Left kidney (tissue), 2 donors: ENCODE results near the gene ZBTB49. TPM values are rescaled to one million over a fixed set of nuclear protein-coding genes. Genes with fewer than 3 reads are reported as not detected.

Source experiments
- DNase-seq: peaks from one replicate; pipeline ENCODE4 v3.0.0-alpha.2; 2013
- polyA plus RNA-seq: library from polyadenylated mRNA; unstranded; fragments of 120-200 nt; gene quantifications from one replicate; pipeline ENCODE4 v1.2.1, GENCODE V29; 2013; ENCODE audit not compliant: insufficient read length

ZBTB49 gene
- polyA plus RNA-seq, 1 donor, result 8.5 TPM

DNA sequence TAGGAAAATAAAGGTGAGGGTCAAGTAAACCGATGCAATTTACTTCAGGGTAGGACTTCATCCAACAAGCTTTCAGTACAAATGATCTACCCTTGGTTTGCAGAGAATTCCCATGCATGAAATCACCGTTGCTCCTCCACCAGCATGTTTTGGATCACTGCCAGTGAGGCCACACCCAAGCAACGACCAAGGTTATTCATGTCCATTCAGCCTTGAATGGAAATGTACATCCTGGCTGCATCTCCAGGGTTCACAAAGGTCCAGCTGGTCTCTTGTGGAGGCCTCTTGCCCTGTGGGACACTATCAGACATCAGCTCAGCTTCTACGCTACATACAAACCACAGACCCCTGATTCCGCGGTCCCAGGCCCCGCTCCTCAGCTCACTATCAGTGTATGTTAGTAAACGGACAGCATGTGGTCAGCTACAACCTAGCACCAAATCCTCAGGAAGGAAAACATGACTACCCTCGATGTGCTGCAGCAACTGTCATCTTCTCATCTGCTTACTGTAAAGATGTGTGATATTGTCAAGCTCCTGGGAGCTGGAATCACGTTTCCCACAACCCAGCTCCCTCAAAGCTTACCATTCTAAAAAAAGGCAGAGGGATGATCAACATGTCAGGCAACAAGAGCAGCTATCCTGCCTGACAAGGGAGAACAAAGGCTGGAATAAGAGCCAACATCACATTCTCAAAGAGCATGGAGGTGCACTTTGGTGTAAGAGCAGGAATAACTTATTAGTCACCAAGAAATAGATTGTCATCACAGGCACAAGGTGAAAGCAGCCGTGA is 5.0 kb upstream of the ZBTB49 start:
- no peak for DNase-seq

DNA sequence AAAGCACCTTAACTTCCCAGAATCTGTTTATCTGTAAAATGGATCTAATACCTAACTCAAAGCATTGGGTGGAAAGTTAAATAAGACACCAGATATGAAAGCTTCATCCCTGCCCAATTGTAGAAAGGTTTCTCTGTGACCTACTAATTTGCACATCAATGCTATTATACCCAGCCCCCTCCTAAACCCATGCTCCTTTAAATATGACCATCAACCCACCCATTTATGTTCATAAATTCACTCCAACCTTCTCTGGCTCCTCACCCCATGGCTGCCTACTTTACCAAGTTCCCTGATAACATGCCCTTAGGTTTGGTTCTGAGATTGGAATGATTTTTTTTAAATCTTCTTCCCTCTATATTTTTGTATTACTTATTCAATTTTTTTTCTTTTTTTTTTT is 2.0 kb upstream of the ZBTB49 start:
- DNase-seq, result no peak

DNA sequence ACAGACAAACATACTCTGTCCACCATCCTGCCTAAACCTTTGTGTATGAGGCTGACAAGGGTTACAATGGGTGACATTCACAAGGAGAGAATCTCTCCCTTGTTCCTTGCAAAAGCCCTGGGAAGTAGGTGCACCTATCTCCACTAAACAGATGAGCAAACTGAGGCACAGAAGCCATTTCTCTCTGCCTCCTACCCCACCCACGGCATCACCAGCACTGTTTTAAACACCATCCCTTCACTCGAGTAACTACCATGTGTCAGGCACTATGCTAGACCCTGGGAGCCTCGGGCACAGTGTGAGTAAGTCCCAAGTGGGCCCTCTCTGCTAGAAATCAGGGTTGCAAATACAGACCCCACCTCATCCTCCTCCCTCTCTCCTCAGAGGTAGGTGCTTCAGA is 996 bp upstream of the ZBTB49 start:
- no peak for DNase-seq

DNA sequence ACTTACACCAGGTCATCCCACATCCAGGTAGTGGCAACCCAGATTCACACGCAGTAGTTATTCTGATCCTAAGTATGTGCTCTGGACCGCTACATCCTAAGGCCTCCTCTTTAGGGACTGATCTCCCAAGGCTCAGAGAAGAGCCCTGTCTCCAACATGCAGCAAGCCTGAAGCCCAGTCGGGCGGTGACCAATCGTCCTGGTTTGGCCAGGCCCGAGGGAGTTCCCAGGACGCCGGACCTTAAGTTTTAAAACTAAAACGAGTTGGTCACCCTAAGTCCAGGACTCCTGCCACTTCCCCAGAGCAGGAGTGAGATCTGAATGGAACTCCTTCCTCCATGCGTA is 482 bp upstream of the ZBTB49 start:
- DNase-seq, result no peak

DNA sequence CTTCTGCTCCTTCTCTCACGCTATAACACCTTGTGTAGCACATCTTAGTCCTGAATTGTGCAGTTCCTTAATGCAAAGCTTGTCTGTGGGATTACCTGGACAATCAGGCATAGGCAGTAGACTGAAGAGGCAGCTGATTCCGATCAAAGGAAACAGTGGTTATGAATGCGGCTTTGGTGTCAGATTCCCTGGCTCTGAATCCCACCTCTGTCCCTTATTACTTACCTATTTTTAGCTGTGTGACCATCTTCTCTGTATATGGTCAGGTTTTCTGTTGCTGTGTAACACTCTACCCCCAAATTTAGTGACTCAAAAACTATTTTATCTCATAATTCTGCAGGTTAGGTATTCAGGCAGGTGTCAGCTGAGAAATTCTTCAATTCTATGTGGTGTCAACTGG is 3.2 kb downstream of the ZBTB49 start:
- DNase-seq, result no peak

DNA sequence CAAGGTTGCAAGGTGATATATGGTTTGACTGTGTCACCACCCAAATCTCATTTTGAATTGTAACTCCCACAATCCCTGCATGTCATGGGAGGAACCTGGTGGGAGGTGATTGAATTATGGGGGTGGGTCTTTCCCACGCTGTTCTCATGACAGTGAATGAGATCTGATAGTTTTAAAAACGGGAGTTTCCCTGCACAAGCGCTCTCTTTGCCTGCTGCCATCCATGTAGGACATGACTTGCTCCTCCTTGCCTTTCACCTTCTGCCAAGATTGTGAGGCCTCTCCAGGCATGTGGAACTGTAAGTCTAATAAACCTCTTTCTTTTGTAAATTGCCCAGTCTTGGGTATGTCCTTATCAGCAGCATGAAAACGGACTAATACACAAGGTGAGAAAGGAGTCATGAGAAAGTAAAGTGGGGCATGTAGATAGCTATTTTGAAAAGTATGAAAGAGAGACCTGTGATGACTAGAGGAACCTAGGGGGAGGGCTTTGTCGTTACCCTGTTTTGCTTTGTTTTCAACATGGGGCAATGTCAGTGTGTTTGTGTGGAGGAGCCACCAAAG is 6.3 kb downstream of the ZBTB49 start:
- no peak for DNase-seq

DNA sequence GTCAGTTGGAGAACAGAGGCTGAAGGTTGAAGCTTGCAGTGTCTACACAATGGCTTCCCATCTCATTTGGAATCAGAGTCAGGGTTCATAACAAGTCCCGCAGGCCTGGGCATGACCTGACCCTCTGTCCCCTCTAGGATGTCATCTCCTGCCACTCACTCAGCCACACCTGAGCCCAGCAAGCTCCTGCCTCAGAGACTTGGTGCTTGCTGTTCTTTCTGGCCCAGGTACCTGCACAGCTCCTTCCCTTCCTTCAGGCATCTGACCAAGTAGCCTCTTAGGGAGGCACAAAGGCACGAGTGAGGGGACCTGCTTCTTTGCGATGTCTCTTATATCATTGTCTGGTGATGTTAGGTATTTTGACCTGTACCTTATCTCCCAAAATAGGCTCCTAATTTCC is 9.0 kb downstream of the ZBTB49 start:
- no peak for DNase-seq

DNA sequence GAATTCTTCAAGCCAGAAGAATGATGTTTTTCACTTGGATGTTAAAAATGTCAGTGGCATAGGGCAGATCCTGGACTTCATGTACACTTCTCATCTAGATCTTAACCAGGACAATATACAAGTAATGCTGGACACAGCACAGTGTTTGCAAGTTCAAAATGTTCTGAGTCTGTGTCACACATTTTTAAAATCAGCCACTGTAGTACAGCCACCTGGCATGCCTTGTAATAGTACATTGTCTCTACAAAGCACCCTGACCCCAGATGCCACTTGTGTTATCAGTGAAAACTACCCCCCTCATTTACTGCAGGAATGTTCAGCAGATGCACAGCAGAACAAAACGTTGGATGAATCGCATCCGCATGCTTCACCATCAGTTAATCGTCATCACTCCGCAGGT is 11.9 kb downstream of the ZBTB49 start:
- DNase-seq, result no peak

DNA sequence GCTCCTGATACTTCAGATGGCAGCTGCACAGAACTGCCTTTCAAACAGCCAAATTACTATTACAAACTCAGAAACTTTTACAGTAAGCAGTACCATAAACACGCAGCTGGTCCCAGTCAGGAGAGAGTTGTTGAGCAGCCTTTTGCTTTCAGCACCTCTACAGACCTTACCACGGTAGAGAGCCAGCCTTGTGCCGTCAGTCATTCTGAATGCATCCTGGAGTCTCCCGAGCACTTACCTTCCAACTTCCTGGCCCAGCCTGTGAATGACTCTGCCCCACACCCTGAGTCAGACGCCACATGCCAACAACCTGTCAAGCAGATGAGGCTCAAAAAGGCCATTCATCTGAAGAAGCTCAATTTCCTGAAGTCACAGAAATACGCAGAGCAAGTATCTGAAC is 12.4 kb downstream of the ZBTB49 start:
- DNase-seq, result no peak

DNA sequence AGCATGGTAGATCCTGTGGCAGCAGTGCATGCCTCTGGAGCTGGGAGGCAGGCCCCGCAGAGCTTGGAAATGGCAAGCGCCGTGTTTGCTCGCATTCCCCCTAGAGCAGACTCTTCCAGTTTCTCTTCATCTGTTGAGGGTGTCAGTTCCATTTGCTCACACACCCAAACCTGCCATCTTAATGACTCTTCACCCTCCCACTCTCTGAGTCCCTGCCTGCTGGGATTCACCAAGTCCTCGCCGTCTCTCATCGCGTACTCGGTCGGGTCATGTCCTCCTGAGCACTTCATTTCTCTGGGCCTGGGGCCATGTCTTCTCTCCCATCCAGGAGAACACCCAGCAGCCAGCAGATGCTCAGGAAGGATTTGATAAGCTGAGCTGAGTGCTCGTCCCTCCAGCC is 16.9 kb downstream of the ZBTB49 start:
- no peak for DNase-seq

DNA sequence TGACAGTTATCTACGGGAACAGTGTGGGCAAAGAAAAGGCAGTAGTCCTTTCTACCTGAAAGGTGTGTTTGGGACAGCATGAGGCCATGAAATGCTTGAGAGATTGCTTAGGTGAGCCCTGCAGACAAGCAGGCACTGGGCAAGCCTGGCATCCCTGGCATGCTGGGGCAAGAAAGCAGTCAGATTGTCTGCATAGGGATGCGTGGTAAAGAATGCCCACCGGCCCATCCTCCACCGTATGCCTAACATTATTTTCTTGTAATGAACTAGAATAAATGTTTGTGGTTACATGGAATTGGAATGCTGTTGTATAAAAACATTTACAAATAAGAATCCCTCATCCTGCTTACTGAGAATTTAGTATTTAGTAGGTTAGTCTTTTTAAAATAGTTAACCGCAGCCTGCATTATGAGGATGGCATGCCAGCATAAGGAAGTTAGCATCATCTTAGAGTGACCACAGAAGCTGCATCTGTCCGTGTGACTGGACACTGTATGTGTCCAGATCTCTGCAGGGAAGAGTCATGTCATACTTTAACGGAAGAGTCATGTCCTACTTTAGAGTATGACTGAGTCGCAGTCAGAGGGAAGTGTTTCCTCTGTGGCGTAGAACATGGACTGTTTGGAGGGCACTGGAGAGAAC is 18.9 kb downstream of the ZBTB49 start:
- DNase-seq, result no peak

DNA sequence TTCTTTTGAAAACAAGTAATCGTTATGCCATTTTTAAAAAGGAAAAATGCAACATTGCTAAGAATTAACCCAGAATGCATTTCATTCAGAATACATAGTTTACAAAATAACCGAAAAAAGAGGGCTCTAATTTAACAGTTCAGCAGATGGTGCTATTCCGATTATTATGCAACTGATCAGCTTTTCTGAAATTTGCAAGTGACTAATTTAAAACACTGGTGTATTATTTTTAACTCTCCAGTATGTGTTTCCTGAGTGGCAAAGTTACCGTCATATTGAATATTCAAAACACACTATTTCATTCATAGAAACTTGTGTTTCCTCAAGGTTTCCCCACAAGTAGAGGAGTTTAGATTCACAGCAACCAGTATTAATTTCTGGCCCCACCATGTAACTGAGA is 21.1 kb downstream of the ZBTB49 start:
- no peak for DNase-seq

DNA sequence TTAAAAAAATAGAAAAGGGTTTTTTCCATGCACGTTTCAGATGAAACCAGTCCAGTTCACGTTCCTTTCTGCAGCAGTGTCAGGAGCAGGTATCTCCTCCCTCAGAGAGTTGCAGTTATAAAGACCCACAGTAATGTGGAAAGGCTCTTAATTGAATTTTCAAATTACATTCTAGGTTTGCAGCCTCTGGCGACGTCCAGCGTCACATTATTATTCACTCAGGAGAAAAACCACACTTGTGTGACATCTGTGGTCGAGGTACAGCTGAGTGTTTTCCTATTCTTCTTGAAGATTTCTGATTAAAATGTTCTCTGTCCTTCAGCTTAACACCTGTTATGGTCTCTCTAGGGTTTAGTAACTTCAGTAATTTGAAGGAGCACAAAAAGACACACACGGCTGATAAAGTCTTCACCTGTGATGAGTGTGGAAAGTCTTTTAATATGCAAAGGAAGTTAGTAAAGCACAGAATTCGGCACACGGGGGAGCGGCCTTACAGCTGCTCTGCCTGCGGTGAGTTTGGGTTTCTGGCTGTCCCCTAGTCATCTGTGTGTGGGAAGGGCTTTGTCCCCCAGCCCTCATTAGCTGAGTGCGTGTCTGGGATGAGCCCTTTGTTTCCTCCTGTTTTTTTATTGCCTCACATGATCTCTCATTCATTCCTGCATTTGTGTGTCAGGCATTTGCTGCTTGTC is 25.6 kb downstream of the ZBTB49 start:
- no peak for DNase-seq

DNA sequence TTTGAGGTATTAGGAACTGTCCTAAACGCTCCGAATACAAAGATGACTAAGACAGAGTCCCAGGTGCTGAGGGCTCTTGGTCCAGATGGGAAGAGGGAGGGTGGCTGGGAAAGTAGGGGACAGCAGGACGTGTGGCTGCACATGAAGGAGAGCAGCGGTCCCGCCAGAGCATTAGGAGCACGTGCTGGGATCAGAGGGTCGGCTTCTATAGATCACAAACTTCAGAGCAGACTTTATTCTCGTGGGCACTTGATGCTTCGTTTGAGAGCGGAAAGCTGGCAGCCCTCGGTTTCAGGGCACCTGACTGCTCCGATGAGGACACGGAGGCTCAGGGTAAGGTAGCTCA is 26.1 kb downstream of the ZBTB49 start:
- DNase-seq, result no peak

DNA sequence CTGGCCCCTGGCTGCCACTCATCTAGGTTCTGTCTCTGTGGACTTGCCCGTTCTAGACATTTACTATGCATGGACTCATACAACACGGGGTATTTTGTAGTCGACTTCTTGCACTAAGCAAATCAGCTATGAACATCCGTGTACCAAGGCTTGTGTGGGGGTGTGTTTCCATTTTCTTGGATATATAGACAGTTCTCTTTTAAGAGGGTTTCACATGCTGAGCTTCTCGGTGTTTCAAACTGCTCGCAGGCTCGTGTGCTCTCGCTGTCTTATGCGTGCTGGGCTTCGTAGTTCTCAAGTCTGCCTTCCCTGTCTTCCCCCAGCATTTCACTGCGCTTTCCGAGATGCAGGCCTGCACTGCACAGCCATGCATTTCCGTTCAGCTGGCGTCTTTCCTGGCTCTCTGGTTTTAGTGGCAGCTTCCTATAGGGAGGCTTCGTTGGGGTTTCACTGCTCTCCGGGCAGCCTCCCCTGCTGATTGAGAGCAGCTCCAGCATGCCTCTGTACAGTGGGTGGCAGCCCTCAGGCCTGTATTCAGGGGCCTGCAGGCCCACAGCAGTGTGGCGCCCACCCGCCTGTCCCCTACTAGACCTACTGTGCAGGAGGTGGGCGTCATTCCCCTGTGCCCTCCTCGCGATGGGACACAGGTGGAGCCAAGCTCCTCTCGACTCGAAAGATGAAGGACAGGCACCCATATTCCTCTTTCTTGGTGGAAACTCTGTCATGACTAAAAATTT is 27.6 kb downstream of the ZBTB49 start:
- no peak for DNase-seq

DNA sequence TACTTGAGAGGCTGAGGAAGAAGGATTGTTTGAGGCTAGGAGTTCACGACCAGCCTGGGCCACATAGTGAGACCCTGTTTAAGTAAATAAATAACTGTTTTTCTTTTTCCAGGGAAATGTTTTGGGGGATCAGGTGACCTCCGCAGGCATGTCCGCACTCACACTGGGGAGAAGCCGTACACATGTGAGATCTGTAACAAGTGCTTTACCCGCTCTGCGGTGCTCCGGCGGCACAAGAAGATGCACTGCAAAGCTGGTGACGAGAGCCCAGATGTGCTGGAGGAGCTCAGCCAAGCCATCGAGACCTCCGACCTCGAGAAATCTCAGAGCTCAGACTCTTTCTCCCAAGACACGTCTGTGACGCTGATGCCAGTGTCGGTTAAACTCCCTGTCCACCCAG is 30.5 kb downstream of the ZBTB49 start:
- DNase-seq, result no peak

DNA sequence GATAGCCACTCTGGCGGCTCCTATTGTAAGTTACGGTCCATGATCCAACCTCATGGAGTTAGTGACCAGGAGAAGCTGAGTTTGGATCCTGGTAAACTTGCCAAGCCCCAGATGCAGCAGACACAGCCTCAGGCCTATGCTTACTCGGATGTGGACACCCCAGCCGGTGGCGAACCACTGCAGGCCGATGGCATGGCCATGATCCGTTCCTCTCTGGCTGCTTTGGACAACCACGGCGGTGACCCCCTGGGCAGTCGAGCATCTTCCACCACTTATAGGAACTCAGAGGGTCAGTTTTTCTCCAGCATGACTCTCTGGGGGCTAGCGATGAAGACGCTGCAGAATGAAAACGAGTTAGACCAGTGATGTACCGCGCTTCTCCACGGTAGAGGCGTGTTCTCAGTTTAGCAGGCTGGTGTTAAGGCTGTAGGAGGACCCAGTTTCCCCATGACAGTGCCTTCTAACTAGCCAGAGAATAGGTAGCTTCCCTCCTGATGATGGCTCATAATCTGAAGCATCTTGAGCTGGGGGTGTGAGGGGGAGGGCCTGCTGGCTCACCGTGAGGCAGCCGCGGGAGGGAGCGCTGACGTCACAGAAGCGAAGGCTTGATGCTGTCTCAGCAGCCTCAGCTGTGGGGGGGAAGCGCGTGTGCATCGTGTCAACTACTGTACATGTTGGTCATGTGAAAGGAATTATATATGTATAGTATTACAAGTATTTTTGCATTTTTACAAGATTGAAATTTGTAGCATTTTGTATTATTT is 31.1 kb downstream of the ZBTB49 start:
- no peak for DNase-seq

DNA sequence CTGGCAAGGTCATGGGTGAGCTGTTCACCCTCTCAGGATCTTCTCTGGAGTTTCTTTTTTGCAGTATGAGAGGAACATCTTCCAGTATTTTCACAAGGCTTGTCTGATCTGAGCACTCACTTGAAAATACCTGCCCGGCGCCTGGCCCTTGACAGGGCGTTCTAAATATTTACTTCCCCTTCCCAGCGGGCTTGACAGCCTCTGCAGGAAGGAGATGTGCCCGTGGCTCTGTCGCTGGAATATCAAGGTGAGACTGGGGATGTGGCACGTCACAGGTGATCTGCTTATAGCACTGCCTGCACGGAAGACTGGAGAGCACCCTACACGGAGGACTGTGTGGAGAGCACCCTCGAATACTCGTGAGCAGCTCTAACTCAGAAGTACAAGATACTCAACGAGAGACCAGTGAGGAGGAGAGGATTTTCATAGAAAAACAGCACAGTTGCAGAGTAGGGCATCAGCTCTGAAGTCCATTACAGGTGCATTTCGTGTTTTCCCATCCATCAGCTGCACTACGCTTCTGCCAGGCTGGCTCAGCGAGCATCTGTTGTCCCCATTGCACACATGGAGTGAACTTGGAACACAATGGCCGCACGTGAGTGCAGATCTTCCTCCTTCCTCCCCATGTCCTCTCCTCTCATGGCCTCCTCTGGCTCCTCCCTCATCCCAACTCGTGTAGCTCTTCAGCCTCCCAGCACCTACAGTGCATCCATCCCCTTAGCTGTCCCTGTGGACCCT is 32.1 kb downstream of the ZBTB49 start:
- DNase-seq, result no peak

DNA sequence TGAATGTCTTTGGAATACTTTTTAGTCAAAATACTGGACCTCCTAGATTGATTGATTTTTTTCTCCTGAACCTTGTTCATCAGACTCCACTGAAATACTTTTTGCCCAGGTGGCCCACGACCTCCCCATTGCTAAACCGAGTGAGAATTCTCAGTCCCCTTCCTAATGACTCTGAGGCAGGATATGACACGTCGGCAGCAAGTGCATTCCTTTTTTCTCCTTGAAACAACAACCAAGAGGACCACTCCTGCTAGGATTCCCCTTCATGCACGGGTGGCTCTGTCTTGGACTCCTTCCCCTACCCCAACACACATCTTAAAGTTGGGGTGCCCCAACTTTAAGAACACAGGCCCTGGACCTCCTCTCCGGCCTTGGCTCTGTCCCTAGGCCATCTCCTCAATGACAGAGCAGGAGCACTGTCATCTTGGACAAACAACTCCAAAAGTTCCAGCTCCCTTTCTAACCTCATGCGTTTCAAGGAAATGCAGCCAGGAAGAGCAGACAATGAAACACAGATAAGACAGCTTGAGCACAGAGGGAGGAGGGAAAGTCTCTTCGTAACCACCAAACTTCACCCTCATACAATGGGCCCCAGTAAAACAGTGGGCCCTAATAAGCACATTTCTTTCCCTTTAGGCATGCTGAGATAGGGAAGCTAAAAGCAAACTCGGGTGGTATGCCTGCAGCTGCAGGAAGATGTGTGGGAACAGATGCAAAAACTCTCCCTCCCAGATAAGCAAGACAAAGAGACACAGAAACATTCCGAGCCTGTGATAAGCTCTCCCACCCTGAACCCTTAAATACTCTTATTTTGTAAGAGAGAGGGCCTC is 33.9 kb downstream of the ZBTB49 start:
- DNase-seq, result no peak

DNA sequence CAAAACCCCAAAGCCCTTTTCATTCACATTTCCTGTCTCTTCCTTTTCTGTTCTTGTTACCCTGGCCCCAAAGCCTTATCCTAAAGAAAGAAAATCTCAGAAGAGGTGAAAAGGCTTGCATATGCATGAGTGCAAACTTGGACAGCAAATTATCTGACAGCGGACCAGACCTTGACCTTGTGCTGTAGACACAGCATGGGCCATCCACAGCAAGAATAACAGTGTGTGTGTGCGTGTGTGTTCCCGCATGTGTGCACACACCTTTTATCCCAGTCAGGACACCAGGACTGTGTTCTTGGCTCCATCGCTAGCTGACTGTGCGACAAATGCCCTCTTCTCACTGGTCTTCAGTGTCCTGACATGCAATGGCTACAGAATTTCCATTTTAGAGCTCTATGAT is 35.3 kb downstream of the ZBTB49 start:
- no peak for DNase-seq
